DMS153 treated with DMSO at 0.1 percent for 48 hours (cell line): ENCODE data around the gene ABR.

ENCODE experiments used
- DNase-seq: peaks from one replicate; lab custom pipeline; 2025; ENCODE audit not compliant: unreplicated experiment; lab: John Stamatoyannopoulos, UW

ABR gene

DNA sequence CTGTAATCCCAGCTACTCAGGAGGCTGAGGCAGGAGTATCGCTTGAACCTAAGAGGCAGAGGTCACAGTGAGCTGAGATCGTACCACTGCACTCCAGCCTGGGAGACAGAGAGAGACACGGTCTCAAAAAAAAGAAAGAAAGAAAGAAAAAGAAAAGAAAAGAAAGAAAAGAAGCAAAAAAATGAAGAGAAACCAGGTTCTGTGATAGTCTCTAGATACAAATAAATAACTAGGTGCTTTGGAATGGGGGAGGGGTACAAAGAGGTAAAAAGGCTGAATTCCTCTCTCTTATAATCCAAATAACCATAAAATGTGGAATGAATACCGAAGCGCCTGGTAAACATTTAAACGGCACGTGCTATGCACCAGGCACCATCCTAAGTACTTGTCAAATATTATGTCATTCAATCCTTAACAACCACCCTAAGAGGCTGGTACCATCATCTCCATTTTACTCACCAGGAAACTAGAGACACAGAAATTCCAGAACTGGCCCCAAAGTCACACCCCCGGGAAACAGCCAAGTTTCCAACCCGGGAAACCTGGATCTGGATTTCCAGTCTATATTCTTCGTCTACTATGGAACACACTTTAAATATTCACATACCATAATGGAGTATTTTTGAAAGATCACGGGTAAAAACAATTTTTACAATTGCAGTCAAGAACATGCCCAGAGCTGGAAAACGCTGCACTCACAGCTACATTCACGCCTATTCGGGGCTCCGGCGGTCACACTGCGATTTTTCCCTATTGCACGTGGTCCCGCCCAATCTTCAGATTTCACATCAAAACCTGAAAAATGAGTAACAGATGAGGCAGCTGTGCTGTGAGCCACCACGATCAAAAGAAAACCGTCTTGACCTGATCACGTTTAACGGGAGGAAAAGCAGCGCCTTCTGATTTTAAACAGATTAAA, 210.7 kb downstream of the ABR start:
- DNase-seq: peak; percentile 10

GRCh38 chr17:967122-967521, 212.7 kb downstream of the ABR start:
- no peak for DNase-seq

DNA sequence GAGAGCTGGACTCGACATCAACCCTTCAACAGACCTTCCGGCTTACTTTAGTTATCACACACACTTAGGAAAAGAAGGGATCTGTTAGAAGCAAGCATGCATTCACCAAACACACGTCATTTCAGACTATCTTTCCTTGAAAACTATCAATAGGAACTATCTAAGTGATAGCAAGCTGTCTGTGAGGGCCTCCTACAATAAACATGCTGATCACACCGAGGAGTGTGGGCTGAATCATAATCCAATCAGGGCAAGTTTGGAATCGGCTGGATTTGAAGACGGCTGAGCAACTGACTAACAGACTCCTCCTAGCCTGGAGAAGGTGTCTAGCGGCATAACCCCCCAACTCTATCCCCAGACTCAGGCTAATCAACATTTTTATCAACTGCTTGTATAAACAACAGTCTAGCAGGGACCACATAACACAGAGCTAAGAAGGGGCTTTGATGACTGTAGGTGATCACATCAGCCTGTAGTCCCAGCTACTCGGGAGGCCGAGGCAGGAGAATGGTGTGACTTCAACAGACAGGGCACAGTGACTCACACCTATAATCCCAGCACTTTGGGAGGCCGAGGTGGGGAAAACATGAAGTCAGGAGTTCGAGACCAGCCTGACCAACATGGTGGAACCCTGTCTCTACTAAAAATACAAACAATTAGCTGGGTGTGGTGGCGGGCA, 214.3 kb downstream of the ABR start:
- no peak for DNase-seq

DNA sequence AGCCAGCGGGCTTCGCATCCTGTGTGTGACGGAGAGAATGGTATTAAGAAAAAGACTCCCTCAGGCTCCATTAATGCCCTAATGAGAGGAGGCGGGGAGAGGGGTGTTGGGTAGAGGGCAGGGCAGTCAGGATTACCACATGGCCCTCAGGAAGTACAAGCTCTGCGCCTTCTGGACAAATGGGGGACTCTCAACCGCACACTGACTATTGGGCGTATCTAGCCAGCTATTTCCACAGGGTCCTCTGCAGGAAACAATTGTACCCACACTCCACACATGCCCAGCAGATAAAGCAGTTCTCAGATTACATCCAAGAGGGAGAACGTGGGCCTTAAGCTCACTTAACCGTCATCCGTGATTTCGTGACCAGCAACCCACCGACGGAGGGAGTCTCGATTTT, 214.9 kb downstream of the ABR start:
- no peak for DNase-seq

- DNase-seq: no peak
Observed at GRCh38 chr17:962670-963069, 217.1 kb downstream of the ABR start.

DNA sequence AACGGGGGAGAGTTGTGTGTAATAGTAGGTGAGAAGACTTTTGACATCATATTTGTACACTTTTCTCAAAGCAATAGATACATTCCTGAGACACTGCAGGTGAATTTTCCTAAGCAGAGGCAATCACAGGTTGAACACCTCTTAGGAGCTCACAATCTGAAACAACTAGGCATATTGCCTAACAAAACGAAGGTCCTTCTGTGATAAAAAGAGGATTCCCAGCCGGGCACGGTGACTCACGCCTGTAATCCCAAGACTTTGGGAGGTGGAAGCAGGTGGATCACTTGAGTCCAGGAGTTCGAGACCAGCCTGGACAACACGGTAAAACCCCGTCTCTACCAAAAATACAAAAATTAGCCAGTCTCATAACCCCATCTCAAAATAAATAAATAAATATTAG, 217.6 kb downstream of the ABR start:
- DNase-seq: no peak

- no peak for DNase-seq
Observed at GRCh38 chr17:958712-959451, 220.9 kb downstream of the ABR start.

DNA sequence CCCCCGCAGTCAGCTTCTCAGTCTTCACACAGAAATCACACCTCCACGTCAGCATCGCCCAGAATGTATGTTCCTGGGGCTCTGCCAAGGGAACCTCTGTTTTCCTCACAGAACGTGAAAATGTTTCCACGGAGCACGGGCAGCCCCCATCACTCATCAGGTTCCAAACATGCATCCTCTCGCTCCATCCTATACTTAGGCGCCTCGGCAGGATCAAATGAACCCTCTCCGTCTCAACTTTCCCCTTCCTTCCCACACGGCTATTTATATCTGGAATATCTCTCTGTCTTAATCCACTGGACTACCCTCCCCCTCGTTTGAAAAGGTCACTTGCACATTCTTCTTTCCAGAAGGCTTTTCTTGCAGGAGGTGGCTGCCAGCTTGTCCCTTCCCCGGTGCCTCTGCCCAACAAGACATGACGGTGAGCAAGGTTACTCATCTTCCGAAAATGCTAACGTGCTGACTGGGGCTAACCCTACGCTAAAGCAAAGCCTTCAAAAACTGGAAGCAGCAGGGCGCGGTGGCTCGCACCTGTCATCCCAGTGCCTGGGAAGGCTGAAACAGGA, 221.8 kb downstream of the ABR start:
- DNase-seq: no peak

DNA sequence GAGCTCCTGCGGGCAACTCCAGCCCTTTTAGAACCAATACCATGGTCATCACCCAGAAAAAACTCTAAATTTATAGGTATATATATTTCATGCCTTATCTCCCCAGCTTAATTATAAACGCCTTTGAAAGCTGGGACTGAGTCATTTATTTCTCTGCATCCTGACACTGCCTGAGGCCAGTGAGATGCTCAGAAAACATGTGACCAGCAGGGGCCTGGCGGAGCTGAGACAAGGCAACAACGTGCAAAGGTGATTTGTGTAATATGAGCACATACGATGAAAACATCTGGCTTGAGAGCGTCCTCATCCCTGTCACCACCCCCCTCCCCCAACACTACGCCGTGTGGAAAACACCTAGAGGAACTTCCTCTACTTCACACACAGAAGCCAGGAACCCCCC, 222.9 kb downstream of the ABR start:
- DNase-seq: no peak

DNA sequence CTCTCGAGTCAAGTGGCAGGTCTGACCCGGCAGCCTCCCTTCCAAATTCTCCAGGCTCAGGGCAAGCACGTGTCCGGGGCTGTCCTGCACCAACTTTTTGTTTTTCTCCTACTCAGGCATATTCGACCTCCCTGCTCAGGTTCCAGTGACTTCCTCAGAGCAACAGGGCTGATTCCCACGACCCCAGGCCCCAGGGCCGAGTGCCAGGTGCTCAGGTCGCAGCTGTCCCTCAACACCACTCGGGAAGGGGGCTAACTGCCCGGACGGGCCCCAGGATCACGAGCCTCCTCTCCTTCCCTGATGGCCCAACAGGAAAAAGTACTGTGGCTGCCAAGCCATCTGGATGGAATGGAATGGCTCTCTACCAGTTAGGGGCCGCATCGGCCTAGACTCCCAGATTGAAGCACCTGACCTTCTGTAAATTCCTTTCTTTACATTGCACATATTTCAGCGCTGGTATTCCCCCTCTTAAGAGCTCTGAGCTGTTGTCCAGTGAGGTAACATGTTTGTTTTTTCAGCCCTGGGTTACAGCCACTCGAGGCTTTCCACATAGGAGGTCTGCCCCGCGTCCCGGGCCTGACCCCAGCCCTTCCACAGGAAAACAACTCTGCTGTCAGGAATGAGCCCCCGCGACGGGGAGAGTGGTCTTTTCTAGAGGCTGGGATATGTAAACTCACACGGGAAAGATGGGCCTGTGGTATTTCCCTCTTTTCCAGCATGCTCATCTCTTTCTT, 225.2 kb downstream of the ABR start:
- DNase-seq: no peak

DNA sequence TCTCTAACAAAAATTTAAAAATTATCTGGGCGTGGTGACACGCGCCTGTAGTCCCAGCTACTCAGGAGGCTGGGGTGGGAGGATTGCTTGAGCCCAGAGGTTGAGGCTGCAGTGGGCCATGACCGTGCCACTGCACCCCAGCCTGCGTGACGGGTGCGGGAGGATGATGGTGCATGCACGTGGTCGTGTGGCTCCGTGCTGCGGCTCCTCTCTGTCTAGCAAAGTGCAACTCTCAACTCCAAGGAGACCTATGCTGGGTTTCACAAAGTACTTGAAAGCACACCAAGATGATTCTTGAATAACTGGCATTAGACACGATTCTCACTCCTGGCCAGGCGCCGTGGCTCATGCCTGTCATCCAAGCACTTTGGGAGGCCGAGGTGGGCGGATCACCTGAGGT, 226.0 kb downstream of the ABR start:
- no peak for DNase-seq
